ENCODE measurements around the gene BIRC2.

Gene BIRC2

GRCh38 chr11:102346748-102347461 is at the start of gene BIRC2:
BIRC2 (plus strand) TSS chr11:102347214; CDS start chr11:102349855, 2,641 bp downstream.
- DNase-seq: peak; percentile 94

GRCh38 chr11:102300837-102301236 is 46.2 kb upstream of the BIRC2 start:
- peak; percentile 64 for DNase-seq

GRCh38 chr11:102302241-102302640 is 44.8 kb upstream of the BIRC2 start:
- no peak for DNase-seq

- no peak for DNase-seq
Measured at GRCh38 chr11:102304686-102305085, 42.3 kb upstream of the BIRC2 start.

GRCh38 chr11:102305352-102306047 is 41.5 kb upstream of the BIRC2 start:
- no peak for DNase-seq

- DNase-seq: peak; percentile 43
Measured at GRCh38 chr11:102306048-102306597, 40.9 kb upstream of the BIRC2 start.

GRCh38 chr11:102306817-102307726 is 39.9 kb upstream of the BIRC2 start:
- DNase-seq: peak; percentile 83

GRCh38 chr11:102307727-102308038 is 39.3 kb upstream of the BIRC2 start:
- no peak for DNase-seq

GRCh38 chr11:102309621-102310541 is 37.1 kb upstream of the BIRC2 start:
- DNase-seq: no peak

- DNase-seq: no peak
Measured at GRCh38 chr11:102312667-102313066, 34.3 kb upstream of the BIRC2 start.

GRCh38 chr11:102313238-102313940 is 33.6 kb upstream of the BIRC2 start:
- DNase-seq: peak; percentile 52

GRCh38 chr11:102314784-102315183 is 32.2 kb upstream of the BIRC2 start:
- DNase-seq: no peak

GRCh38 chr11:102316346-102316904 is 30.6 kb upstream of the BIRC2 start:
- DNase-seq: peak; percentile 55

GRCh38 chr11:102317099-102317767 is 29.8 kb upstream of the BIRC2 start, which contains the start of gene BIRC3:
BIRC3 (plus strand) TSS chr11:102317484; CDS start chr11:102324510, 7,026 bp downstream.
- peak; percentile 97 for DNase-seq

GRCh38 chr11:102317768-102318103 is 29.3 kb upstream of the BIRC2 start:
- no peak for DNase-seq

- DNase-seq: peak; percentile 73
Measured at GRCh38 chr11:102318469-102318868, 28.5 kb upstream of the BIRC2 start.

GRCh38 chr11:102319544-102319943 is 27.5 kb upstream of the BIRC2 start:
- no peak for DNase-seq

GRCh38 chr11:102320188-102320587 is 26.8 kb upstream of the BIRC2 start:
- no peak for DNase-seq

GRCh38 chr11:102320679-102321078 is 26.3 kb upstream of the BIRC2 start:
- DNase-seq: no peak

- DNase-seq: peak; percentile 59
Measured at GRCh38 chr11:102322560-102322959, 24.5 kb upstream of the BIRC2 start.
